Endothelial cell of umbilical vein (primary cell): ENCODE results near the gene RAD9A. TPM values are rescaled to one million over a fixed set of nuclear protein-coding genes. Genes with fewer than 3 reads are reported as not detected.

Source experiments
- BruUV-seq: library from RNA; stranded (reverse); fragments of 400-500 nt; replicated peaks from 2 replicates; lab custom pipeline; 2021; lab: Mats Ljungman, UMichigan
- CTCF ChIA-PET: fragments of 300-600, 350-600 bp; sonication (Branson Sonifier 250); formaldehyde crosslinking; loops from one replicate; lab custom pipeline; 2021; ENCODE audit warnings: antibody characterized with exemption, inconsistent platforms; lab: Charles Lee
- POLR2A ChIA-PET: fragments of 300-600, 350-600 bp; sonication (Branson Sonifier 250); formaldehyde crosslinking; loops from one replicate; lab custom pipeline; 2021; ENCODE audit warnings: antibody characterized with exemption, inconsistent platforms; lab: Charles Lee
- DNase-seq: peaks from one replicate; pipeline ENCODE4 v3.0.0-alpha.2; 2011; ENCODE audit warnings: low read depth, low spot score
- FAIRE-seq: peaks from 2 replicates; lab custom pipeline; 2011; peaks lifted over from hg19 to GRCh38; lab: Jason Lieb, UNC
- H2AFZ ChIP-seq: 2 replicates; pipeline ENCODE4 v1.6.0; 2012; ENCODE audit warnings: low read depth, low read length, control low read depth, inconsistent platforms
- H3K27ac ChIP-seq: 2 replicates; pipeline ENCODE4 v1.5.1; 2011; ENCODE audit warnings: low read depth, mild to moderate bottlenecking, control low read depth, low read length, moderate library complexity; ENCODE audit not compliant: insufficient read depth
- H3K27me3 ChIP-seq, 2 experiments: 2 replicates each; pipeline versions ENCODE4 v1.6.0 to v1.6.1; 2011; ENCODE audit warnings: low read length in 2 of 2, mixed read lengths in 1 of 2; ENCODE audit not compliant: control insufficient read depth in 2 of 2, insufficient read depth in 2 of 2
- H3K36me3 ChIP-seq, 2 experiments: 2 replicates in 1 of 2; 3 replicates in 1 of 2; pipeline ENCODE4 v1.5.1; 2011; ENCODE audit warnings: low read length in 2 of 2, mild to moderate bottlenecking in 1 of 2, moderate library complexity in 1 of 2; ENCODE audit not compliant: control insufficient read depth in 2 of 2, insufficient read depth in 2 of 2; ENCODE audit errors: extremely low read depth in 1 of 2
- H3K4me1 ChIP-seq: 3 replicates; pipeline ENCODE4 v1.5.1; 2011; ENCODE audit warnings: mild to moderate bottlenecking, low read length; ENCODE audit not compliant: control insufficient read depth, insufficient read depth; ENCODE audit errors: extremely low read depth
- H3K4me2 ChIP-seq: 2 replicates; pipeline ENCODE4 v1.6.1; 2011; ENCODE audit warnings: low read length, control low read depth, mixed read lengths; ENCODE audit not compliant: insufficient read depth
- H3K4me3 ChIP-seq, 3 experiments: fragments of 200-600 bp in 1 of 3; sonication (generic), shearing (Covaris generic) in 1 of 3; replicated peaks in 1 of 3; 2 replicates each; pipeline ENCODE4 v1.5.1; 2011 to 2016; ENCODE audit warnings: control low read depth in 3 of 3, low read length in 3 of 3, mild to moderate bottlenecking in 2 of 3, inconsistent platforms in 1 of 3, low read depth in 1 of 3, moderate library complexity in 1 of 3; ENCODE audit not compliant: insufficient read depth in 1 of 3
- H3K79me2 ChIP-seq: 2 replicates; pipeline ENCODE4 v1.6.0; 2012; ENCODE audit warnings: low read length, inconsistent platforms; ENCODE audit not compliant: control insufficient read depth, insufficient read depth
- H3K9ac ChIP-seq: replicated peaks from 2 replicates; pipeline ENCODE3; 2011; ENCODE audit warnings: low read length, control low read depth; ENCODE audit not compliant: insufficient read depth; ENCODE audit errors: extremely low read depth
- H3K9me1 ChIP-seq: replicated peaks from 3 replicates; pipeline ENCODE4 v1.6.0; 2011; ENCODE audit warnings: mild to moderate bottlenecking, low read length; ENCODE audit not compliant: control insufficient read depth, insufficient read depth; ENCODE audit errors: extremely low read depth
- H3K9me3 ChIP-seq: replicated peaks from 2 replicates; pipeline ENCODE4 v1.5.1; 2012; ENCODE audit warnings: low read length, inconsistent platforms; ENCODE audit not compliant: control insufficient read depth, insufficient read depth
- H4K20me1 ChIP-seq: replicated peaks from 2 replicates; pipeline ENCODE3; 2011; ENCODE audit warnings: mild to moderate bottlenecking, low read length; ENCODE audit not compliant: control insufficient read depth, insufficient read depth; ENCODE audit errors: extremely low read depth
- EZH2 ChIP-seq: IDR thresholded peaks from 2 replicates; pipeline ENCODE4 v1.6.1; 2012; ENCODE audit warnings: borderline replicate concordance, low read depth, mild to moderate bottlenecking, moderate library complexity, low read length, inconsistent platforms; ENCODE audit not compliant: severe bottlenecking
- FOS ChIP-seq: IDR thresholded peaks from 2 replicates; pipeline ENCODE4 v1.6.1; 2011; ENCODE audit warnings: mild to moderate bottlenecking, low read length, moderate library complexity, borderline replicate concordance; ENCODE audit not compliant: insufficient read depth
- GATA2 ChIP-seq: IDR thresholded peaks from 2 replicates; pipeline ENCODE4 v1.7.0; 2011; ENCODE audit warnings: low read depth, mild to moderate bottlenecking, moderate library complexity, mixed read lengths, low read length; ENCODE audit not compliant: insufficient read length, insufficient read depth
- JUN ChIP-seq: IDR thresholded peaks from 2 replicates; pipeline ENCODE4 v1.6.1; 2011; ENCODE audit warnings: borderline replicate concordance, low read depth; ENCODE audit not compliant: insufficient read length, insufficient read depth
- MAX ChIP-seq: IDR thresholded peaks from 2 replicates; pipeline ENCODE4 v1.6.1; 2011; ENCODE audit not compliant: insufficient read depth, insufficient read length
- MYC ChIP-seq: IDR thresholded peaks from one replicate; pipeline ENCODE4 v1.6.1; 2011; ENCODE audit warnings: mild to moderate bottlenecking, low read depth, low read length
- POLR2A ChIP-seq: IDR thresholded peaks from 2 replicates; pipeline ENCODE4 v1.6.1; 2012; ENCODE audit warnings: low read depth, mild to moderate bottlenecking, control low read depth, low read length
- POLR2AphosphoS5 ChIP-seq: IDR thresholded peaks from 2 replicates; pipeline ENCODE4 v1.6.1; 2012; ENCODE audit warnings: low read depth, mild to moderate bottlenecking, control low read depth, low read length, moderate library complexity; ENCODE audit not compliant: insufficient read depth
- dilution Hi-C: fragments of 300-500 bp; cut with MboI; formaldehyde crosslinking; loops from one replicate; pipeline ENCODE4 v1.15.0; 2019; ENCODE audit warnings: low sequenced_read_pairs; ENCODE audit not compliant: extremely low pct_ligation_motif_present
- intact Hi-C: fragments of 100-400 bp; cut with micrococcal nuclease; formaldehyde crosslinking; loops from one replicate; pipeline ENCODE4 v1.10.0; 2022
- polyA plus RNA-seq, 4 experiments: library from polyadenylated mRNA; depleted of rRNA in 3 of 4; stranded (reverse) in 3 of 4; unstranded in 1 of 4; fragments of >200 nt; gene quantifications; 2 replicates each; pipeline versions ENCODE4 v1.2.1 to v1.2.3, GENCODE V29; 2011 to 2012; ENCODE audit warnings: missing spikeins in 1 of 4
- total RNA-seq: library from RNA; stranded (reverse); gene quantifications from 2 replicates; pipeline ENCODE4 v1.2.3, GENCODE V29; 2021
- TF ChIP-seq, protein P1 (sequence below), 2 donors: IDR thresholded peaks; 1 replicate in 1 of 2; 2 replicates in 1 of 2; pipeline ENCODE4 v1.5.1; 2011; ENCODE audit warnings: low read length in 2 of 2, mild to moderate bottlenecking in 2 of 2, moderate library complexity in 2 of 2, control low read depth in 1 of 2, inconsistent platforms in 1 of 2, low read depth in 1 of 2; ENCODE audit not compliant: insufficient read depth in 1 of 2; ENCODE audit errors: extremely low read depth in 1 of 2

Gene RAD9A
- total and polyA plus RNA-seq, 2 donors (not counting 3 experiments of a cell fraction or from before 2014, with no cell fraction given): 18.4 to 22.2 TPM

DNA sequence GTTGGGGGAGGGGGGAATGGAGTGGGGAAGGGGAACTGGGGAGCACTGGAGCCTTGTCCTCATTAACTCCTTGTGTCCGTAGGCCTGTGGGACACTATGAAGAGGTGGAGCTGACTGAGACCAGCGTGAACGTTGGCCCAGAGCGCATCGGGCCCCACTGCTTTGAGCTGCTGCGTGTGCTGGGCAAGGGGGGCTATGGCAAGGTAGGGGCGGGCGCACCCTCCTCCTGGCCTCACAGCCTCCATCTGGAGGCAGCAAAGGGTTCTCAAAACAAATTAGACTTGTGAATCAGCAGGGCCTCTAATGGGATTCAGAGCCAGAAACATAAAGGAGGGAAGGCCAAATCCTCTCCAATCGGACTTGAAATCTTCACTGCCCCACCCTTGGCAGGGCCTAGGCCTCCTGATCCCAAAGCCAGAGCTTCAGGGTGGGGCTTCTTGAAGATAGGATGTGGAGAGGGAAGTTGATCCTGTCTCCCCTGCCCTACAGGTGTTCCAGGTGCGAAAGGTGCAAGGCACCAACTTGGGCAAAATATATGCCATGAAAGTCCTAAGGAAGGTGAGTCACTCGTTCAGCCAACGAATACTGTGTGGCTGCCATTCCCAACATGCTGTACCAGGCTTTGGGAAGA lies 37.4 kb downstream of the RAD9A start:
- no peak for TF ChIP-seq MYC
- no peak for TF ChIP-seq POLR2A
- no peak for TF ChIP-seq EZH2
- no peak for TF ChIP-seq GATA2
- TF ChIP-seq POLR2AphosphoS5: no peak
- TF ChIP-seq, protein P1, sequence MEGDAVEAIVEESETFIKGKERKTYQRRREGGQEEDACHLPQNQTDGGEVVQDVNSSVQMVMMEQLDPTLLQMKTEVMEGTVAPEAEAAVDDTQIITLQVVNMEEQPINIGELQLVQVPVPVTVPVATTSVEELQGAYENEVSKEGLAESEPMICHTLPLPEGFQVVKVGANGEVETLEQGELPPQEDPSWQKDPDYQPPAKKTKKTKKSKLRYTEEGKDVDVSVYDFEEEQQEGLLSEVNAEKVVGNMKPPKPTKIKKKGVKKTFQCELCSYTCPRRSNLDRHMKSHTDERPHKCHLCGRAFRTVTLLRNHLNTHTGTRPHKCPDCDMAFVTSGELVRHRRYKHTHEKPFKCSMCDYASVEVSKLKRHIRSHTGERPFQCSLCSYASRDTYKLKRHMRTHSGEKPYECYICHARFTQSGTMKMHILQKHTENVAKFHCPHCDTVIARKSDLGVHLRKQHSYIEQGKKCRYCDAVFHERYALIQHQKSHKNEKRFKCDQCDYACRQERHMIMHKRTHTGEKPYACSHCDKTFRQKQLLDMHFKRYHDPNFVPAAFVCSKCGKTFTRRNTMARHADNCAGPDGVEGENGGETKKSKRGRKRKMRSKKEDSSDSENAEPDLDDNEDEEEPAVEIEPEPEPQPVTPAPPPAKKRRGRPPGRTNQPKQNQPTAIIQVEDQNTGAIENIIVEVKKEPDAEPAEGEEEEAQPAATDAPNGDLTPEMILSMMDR (IDR thresholded peaks at IDR 0.05; ENCODE audit: extremely low read depth in 1 of 2, insufficient read depth in 1 of 2, low read depth in 1 of 2, low read length in 2 of 2): no peak
- TF ChIP-seq FOS: no peak
- no peak for TF ChIP-seq MAX
- TF ChIP-seq JUN: no peak
- Histone ChIP-seq H3K9me1 (no peaks in the 10 kb centered on the region), H4K20me1 (no peaks in the 10 kb centered on the region), H3K4me3 (peak overlapping the region; percentile 46 to 91 (median 75)), H3K4me1 (no peaks in the 10 kb centered on the region), H3K27me3 (no peaks in the 10 kb centered on the region), H2AFZ (no peak overlapping the region), H3K79me2 (peaks cover 10% of the 10 kb centered on the region), H3K27ac (no peak overlapping the region), H3K36me3 (peaks cover 0 to 21% of the 10 kb centered on the region in 2 experiments), H3K9ac (peak overlapping the region; percentile 66), H3K9me3 (no peaks in the 10 kb centered on the region), H3K4me2 (peak overlapping the region; percentile 49)
- ChIA-PET POLR2A (no interaction called here), CTCF (interaction anchor here (1.8 kb wide), 1 partner anchor 28 kb away, joined by 8 read pairs; the partner anchor contains the start of gene PPP1CA)
- intact Hi-C loops (loop anchor here (2.0 kb wide), 1 partner anchor 40 kb away; the partner anchor contains the start of gene TMEM134), dilution Hi-C loops (no loop called here)
- DNase-seq (no peak), FAIRE-seq (no peak)
- no TSS peak for BruUV-seq
